Epithelial cell of esophagus (primary cell): ENCODE data around the gene CADPS.

Source experiments
- DNase-seq: peaks from one replicate; pipeline ENCODE4 v3.0.0; 2010; ENCODE audit warnings: low read depth
- H3K4me3 ChIP-seq: 2 replicates; pipeline ENCODE4 v1.5.1; 2011; ENCODE audit warnings: mild to moderate bottlenecking, low read length, control low read depth
- TF ChIP-seq, protein P1 (sequence below): IDR thresholded peaks from 2 replicates; pipeline ENCODE4 v1.5.1; 2011; ENCODE audit warnings: low read depth, mild to moderate bottlenecking, low read length, control low read depth, inconsistent platforms; ENCODE audit not compliant: insufficient read depth; ENCODE audit errors: missing control alignments

CADPS gene

DNA sequence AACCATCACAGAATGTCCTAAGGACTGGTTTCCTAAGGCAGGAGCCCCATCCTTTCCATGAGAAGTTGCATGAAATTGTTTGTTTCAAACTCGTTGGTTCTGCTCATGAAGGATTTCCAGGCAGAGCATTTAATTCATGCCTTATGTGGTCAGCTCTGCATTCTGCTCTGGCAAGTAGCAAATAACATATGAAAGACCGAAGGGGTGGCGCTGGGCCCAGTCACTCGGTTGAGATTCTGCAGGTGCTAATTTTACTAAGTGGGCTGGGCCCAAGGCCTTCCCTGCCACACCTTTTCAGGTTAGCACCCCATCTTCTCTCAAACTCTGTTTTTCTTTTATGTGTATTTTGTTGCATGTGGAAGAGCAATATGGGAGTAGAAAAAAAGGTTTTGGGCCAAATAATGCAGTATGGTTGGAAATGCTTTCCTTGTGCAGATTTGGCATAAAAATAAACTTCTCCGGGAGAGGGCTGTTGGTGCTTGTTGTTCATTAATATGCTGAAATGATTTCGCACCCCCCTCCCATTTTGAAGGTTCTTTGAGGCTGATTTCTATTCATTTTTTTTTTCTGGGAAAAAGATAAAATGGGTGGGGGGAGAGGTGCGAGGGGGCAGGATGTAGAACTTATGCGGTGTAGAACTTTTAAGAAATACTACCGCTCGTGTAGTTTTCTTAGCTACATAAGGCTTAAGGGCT is 318.9 kb downstream of the CADPS start:
- TF ChIP-seq, protein P1, sequence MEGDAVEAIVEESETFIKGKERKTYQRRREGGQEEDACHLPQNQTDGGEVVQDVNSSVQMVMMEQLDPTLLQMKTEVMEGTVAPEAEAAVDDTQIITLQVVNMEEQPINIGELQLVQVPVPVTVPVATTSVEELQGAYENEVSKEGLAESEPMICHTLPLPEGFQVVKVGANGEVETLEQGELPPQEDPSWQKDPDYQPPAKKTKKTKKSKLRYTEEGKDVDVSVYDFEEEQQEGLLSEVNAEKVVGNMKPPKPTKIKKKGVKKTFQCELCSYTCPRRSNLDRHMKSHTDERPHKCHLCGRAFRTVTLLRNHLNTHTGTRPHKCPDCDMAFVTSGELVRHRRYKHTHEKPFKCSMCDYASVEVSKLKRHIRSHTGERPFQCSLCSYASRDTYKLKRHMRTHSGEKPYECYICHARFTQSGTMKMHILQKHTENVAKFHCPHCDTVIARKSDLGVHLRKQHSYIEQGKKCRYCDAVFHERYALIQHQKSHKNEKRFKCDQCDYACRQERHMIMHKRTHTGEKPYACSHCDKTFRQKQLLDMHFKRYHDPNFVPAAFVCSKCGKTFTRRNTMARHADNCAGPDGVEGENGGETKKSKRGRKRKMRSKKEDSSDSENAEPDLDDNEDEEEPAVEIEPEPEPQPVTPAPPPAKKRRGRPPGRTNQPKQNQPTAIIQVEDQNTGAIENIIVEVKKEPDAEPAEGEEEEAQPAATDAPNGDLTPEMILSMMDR: no peak
- DNase-seq: no peak
- no peak overlapping the region for H3K4me3 ChIP-seq

DNA sequence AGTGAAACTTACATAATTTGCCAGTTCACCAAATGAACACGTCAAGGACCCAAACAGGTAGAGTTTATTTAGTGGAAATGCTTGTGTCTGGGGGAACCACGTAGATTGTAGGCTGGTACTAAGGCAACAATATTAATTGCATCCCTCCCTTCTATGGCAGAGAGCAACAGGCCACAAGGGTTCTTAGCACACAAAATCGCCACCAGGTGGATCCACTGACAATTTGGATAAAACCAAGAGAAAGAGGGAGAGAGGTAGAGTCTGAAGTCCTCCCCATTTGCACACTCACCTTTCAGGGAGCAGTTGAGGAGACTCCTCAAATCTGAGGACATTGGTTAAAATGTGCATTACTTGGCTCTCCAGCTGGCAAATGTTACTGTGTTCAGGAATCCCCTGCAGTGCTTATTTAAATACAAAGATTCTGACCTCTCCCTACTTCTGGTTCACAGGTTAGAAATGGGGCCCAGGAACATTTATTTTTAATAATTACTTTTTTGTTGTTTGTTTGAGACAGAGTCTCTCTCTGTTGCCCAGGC is 320.9 kb downstream of the CADPS start:
- DNase-seq: peak; percentile 38
- TF ChIP-seq, protein P1: peak; percentile 50
- no peak overlapping the region for H3K4me3 ChIP-seq

DNA sequence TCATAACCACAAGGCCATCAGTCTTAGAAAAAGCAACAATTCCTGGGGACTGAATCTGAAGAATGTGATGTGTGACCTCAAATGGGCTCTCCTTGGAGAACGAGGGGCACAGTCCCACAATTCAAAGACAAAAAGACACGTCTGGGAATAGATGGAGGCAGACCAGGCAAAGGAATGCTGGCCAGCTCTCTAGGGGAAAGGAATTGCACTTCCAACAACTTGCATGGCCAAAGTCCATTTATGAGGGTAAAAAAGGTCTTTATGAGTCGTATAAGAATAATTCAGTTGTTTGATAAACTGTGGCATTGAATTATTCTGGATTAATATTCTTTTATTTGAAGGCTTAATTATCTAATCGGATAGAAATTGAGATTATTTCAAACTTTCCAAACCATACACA is 321.4 kb downstream of the CADPS start:
- TF ChIP-seq, protein P1: no peak
- no peak for DNase-seq
- H3K4me3 ChIP-seq: no peak overlapping the region

DNA sequence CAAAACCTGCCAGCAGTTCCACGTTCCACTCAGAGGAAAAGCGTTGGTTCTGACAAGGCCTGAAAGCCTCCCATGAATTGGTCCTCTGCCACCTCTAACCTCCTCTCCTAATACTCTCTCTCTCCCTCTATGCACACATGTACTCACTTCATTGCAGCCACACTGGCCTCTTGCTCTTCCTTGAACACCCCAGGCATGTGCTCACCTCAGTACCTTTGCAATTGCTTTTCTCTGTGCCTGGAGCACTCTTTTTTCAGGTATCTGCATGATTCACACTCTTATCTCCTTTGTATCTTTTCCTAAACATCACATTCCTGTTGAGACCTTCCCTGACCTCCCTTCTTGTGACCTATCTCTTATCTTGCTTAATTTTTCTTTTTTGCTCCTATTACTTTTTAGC is 323.7 kb downstream of the CADPS start:
- no peak for DNase-seq
- TF ChIP-seq, protein P1: no peak
- no peak overlapping the region for H3K4me3 ChIP-seq

DNA sequence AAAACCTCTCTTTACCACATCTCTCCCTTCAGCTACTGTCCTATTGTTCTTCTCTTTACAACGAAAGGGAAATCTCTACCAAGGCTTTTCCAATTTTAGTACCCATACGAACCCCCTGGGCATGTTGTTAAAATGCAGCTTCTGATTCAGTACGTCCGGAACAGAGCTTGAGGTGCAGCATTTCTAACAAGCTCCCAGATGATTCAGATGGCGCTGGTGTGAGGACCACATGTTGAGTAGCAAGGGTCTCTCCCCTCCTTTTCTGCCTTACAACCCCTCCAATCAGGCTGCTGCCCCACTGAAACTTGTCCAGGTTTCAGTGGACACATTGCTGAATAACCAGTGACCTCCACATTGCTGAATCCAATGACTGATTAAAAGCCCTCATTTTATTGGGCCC is 324.8 kb downstream of the CADPS start:
- no peak for DNase-seq
- TF ChIP-seq, protein P1: no peak
- H3K4me3 ChIP-seq: no peak overlapping the region

DNA sequence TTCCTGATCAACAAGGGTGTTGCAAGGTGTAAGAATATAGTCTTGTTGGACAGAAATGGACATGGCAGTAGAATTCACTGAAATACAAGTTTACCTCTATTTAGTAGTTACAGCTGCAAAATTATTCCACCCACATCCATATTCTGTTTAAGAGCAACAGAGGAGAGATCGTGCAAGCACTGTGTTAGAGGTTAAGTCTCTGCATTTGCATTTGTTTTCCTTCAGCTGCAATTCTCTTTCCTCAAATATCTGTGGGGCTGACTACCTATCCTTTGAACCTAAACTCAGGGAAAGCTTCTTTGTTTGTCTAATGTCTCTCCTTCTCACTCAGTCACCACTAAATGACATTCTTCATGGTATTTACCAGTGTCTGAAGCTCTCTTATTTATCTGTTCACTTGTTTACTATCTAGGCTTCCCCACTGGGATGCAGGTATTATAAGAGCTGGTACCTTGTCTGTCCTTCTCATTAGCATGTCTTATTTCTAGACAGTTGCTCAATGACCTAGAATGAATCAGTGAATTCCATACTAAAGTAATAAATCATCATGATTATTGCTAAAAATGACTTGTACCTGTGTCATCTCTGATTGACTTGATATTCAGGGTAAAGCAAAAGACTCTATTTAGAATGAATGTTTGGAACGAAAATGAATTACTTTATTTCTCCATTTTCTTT is 326.5 kb downstream of the CADPS start:
- H3K4me3 ChIP-seq: no peak overlapping the region
- DNase-seq: peak; percentile 58
- TF ChIP-seq, protein P1: no peak

DNA sequence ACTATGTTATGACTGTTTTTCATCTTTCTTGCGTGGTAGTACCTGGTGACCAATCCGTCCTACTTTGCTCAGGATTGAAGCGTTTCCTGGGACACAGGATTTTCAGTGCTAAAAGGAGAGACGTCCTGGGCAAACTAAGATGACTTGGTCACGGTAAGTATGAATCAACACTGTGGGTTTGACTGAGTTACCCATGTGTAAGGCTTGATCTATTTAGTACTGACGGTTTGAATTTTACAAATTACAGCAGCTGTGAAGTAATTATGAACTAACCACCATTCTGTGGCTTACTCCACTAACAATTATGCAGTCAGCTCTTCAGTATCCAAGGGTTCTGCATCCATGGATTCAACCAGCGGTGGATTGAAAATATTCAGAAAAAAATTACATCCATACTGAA is 328.9 kb downstream of the CADPS start:
- no peak for DNase-seq
- H3K4me3 ChIP-seq: no peak overlapping the region
- TF ChIP-seq, protein P1: no peak
